GM13976 (cell line): ENCODE results near the gene MAP3K10.

Experiments
- DNase-seq: peaks from one replicate; pipeline ENCODE4 v3.0.0; 2012; ENCODE audit warnings: low spot score
- in situ Hi-C: fragments of 300-500 bp; cut with MboI; formaldehyde crosslinking; loops from one replicate; pipeline ENCODE4 v1.12.0; 2022; ENCODE audit warnings: low sequenced_read_pairs, mixed read lengths, inconsistent platforms; ENCODE audit not compliant: unreplicated experiment
- TF ChIP-seq, protein P1 (sequence below): IDR thresholded peaks from 2 replicates; pipeline ENCODE4 v1.5.1; 2012; ENCODE audit warnings: borderline replicate concordance, mild to moderate bottlenecking; ENCODE audit not compliant: insufficient read depth; ENCODE audit errors: extremely low read depth, missing control alignments, control extremely low read depth

Gene MAP3K10

DNA sequence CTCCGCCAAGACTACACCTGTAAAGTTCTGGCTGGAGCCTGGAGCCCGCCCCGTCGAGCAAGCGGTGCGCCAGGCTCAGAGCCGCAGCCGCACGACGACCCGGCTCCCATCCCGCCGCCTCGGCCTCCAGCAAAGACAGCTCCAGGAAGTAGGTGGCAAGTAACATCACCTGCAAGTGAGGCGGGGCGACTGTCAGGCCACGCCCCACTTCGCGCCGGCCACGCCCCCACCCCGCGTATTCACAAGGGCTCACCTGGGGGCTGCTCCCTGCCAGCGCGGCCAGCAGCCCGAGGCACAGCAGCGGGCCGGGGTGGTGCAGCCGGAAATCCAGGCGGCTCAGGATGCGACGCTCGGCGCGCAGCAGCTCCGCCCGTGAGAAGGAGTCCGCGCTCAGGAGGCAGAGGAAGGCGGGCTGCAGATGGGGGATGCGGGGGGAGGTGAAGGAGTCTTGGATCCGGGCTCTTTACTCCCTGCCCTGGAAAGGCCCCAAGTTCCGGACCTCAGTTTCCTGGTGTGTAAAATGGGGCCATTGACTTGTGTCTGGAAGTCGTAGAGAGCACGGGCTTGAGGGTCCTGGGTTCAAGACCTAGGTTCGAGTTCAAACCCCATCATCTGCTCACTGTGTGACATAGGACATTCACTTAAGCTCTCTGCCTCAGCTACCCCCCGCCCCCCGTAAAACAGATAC is 32.1 kb downstream of the MAP3K10 start:
- in situ Hi-C loops: no loop called here
- TF ChIP-seq, protein P1, sequence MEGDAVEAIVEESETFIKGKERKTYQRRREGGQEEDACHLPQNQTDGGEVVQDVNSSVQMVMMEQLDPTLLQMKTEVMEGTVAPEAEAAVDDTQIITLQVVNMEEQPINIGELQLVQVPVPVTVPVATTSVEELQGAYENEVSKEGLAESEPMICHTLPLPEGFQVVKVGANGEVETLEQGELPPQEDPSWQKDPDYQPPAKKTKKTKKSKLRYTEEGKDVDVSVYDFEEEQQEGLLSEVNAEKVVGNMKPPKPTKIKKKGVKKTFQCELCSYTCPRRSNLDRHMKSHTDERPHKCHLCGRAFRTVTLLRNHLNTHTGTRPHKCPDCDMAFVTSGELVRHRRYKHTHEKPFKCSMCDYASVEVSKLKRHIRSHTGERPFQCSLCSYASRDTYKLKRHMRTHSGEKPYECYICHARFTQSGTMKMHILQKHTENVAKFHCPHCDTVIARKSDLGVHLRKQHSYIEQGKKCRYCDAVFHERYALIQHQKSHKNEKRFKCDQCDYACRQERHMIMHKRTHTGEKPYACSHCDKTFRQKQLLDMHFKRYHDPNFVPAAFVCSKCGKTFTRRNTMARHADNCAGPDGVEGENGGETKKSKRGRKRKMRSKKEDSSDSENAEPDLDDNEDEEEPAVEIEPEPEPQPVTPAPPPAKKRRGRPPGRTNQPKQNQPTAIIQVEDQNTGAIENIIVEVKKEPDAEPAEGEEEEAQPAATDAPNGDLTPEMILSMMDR: no peak
- DNase-seq: no peak

DNA sequence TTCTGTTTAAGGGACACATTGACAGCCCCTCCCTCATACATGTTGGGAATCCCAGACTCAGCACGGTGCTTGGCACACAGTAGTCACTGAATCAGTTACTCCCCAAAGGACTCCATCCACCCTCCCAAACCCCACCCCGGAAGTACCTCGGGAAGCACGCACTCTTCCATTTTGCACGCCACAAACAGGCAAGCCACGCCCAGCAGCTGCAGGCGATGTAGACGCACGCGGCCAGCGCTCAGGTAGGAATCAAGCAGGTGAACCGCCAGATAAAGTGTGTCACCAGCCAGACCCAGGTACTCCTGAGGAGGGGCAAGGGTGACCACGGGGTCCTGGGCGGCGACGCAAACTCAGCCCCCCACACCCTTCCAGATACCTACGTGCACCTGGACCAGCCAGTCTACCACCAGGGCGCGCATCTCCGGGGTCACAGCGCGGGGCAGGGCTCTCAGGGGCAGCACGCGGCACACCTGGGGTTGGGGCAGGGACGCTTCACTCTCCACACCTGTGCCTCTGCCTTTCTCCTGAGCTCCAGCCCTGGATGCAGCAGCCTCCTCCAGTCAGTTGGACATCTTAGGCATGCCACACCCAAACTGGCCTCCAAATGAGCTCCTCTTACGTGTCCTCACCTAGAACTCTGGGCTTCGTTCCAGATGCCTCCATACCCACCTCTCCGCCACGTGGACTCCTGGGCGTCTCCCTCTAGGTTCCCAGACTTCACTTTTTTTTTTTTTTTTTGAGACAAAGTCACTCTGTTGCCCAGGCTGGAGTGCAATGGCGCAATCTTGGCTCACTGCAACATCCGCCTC is 33.3 kb downstream of the MAP3K10 start:
- no peak for DNase-seq
- TF ChIP-seq, protein P1: no peak
- in situ Hi-C loops: loop anchor here (25.0 kb wide), 1 partner anchor 337 kb away; no protein-coding TSS in a partner anchor

DNA sequence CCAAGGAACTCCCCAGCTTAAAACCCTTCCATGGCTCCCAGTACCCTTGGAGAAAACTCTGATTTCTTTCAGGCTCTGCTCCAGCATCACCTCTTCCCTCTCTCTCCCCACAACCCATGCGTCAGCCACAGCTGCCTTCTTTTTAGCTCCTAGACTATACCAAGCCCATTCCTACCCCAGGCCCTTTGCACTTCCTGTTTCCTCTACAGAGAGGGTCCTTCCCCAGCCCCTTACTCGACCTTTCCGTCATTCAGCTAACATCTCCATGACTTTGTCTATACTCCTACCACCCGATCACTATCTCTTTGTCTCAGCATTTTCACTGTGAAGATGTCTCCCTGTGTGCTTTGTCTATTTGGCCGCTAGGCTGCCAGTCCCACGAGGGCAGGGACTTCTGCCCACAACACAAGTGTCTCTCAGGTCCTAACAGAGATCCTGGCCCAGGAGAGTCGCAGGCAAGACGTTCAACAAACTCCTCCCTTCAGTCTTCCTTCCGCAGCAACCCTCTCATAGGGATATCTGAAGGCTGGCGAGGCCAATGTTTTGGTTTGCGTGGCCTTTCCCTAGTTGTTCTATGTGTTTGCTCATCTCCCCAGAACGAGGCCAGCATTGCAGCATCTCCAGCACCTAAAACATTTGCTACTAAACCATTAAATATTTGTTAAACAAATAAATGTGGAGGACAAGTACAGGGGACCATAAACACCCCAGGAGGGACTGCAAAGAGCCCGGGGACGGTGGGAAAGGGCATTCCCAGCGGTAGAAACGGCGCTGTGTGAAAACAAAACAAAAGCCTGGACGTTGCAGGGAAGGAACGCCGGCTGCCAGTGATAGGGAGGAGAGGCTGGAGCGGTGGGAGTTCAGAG is 34.4 kb downstream of the MAP3K10 start:
- DNase-seq: no peak
- in situ Hi-C loops: loop anchor here (25.0 kb wide), 1 partner anchor 338 kb away; no protein-coding TSS in a partner anchor
- TF ChIP-seq, protein P1: no peak

DNA sequence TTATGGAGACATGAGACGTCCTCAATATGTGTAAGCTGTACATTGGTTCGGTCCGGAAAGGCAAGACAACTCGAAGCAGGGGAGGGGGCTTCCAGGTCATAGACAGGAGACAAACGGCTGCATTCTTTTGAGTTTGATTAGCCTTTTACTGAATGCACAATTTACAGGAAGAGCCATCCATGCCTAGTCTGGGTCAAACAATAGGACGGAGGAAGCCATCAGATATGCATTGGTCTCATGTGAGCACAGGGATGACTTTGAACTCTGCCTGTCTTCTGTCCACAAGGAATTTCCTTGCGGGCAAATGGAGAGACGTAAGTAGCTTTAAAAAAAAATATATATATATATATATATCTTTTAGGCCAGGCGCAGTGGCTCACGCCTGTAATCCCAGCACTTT is 37.1 kb downstream of the MAP3K10 start:
- in situ Hi-C loops: loop anchor here (25.0 kb wide), 1 partner anchor 341 kb away; no protein-coding TSS in a partner anchor
- TF ChIP-seq, protein P1: no peak
- DNase-seq: no peak

DNA sequence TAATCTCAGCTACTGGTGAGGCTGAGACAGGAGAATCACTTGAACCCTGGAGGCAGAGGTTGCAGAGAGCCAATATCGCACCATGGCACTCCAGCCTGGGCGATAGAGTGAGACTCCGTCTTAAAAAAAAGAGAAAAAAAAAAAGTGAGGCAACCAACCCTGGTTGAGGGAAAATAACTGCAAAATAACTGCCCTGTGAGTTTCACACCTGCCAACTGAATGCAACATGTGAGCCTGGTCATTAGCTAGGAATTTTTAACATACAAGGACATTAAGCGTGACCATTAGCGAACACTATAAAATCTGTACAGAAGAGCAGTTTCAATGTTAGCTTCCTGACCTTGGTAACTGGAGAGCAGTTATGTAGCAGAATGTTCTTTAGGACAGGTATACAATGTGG is 37.6 kb downstream of the MAP3K10 start:
- no peak for DNase-seq
- TF ChIP-seq, protein P1: no peak
- in situ Hi-C loops: loop anchor here (25.0 kb wide), 1 partner anchor 342 kb away; no protein-coding TSS in a partner anchor

DNA sequence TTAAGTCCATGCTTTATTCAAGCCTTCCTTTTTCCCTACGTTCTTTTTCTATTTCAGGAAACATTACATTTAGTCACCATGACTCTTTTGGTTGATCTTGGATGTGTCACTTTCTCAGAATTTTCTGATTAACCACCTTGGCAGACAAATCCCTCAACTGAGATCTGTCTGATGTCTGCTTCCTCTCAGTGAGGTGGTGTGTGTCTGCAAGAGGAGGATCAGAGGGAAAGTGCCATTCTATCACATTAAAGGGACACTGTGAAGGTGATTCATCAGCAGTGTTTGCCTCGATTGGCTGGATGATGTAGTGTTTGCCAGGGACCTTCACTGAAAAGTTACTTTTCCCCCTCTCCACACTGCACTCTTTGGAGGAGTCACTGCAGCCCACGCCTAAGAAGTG is 38.3 kb downstream of the MAP3K10 start:
- in situ Hi-C loops: loop anchor here (25.0 kb wide), 1 partner anchor 342 kb away; no protein-coding TSS in a partner anchor
- DNase-seq: no peak
- TF ChIP-seq, protein P1: no peak
